AG09319 (cell line): ENCODE data around the gene RHOB.
A peak's percentile ranks its signal among the peaks of the same experiment; 100 is the strongest.

Source experiments
- DNase-seq: peaks from one replicate; pipeline ENCODE4 v3.0.0-alpha.2; 2010; ENCODE audit warnings: low read depth; ENCODE audit errors: extremely low read depth
- CTCF ChIP-seq: IDR thresholded peaks from 2 replicates; pipeline ENCODE4 v1.5.1; 2011; ENCODE audit warnings: low read depth, mild to moderate bottlenecking, inconsistent platforms, low read length, moderate library complexity

Gene RHOB

GRCh38 chr2:20422402-20423271, 24.2 kb upstream of the RHOB start:
- DNase-seq, result no peak
- TF ChIP-seq CTCF, result peak; percentile 24

- no peak for TF ChIP-seq CTCF
- DNase-seq, result no peak
Measured at GRCh38 chr2:20423359-20423758, 23.5 kb upstream of the RHOB start.

- no peak for DNase-seq
- no peak for TF ChIP-seq CTCF
Measured at GRCh38 chr2:20423847-20424246, 23.0 kb upstream of the RHOB start.

- peak; percentile 75 for DNase-seq
- no peak for TF ChIP-seq CTCF
Measured at GRCh38 chr2:20424300-20425290, 22.3 kb upstream of the RHOB start.

- no peak for TF ChIP-seq CTCF
- no peak for DNase-seq
Measured at GRCh38 chr2:20425371-20425881, 21.4 kb upstream of the RHOB start.

GRCh38 chr2:20425884-20426283, 21.0 kb upstream of the RHOB start:
- no peak for DNase-seq
- no peak for TF ChIP-seq CTCF
